WTC11 (cell line): ENCODE results near the gene USP21. TPM values are rescaled to one million over a fixed set of nuclear protein-coding genes. Genes with fewer than 3 reads are reported as not detected.

Experiments
- ATF1 ChIP-seq: sonication (generic); formaldehyde crosslinking; IDR thresholded peaks from 2 replicates; pipeline ENCODE4 v1.8.1; 2023; ENCODE audit warnings: mild to moderate bottlenecking, moderate library complexity, missing genetic modification reagents
- CREB1 ChIP-seq: sonication (generic); formaldehyde crosslinking; IDR thresholded peaks from 2 replicates; pipeline ENCODE4 v1.8.0; 2023; ENCODE audit warnings: mild to moderate bottlenecking, missing genetic modification reagents
- GTF2I ChIP-seq: fragments of 250-450 bp; sonication (Bioruptor Pico); conservative IDR thresholded peaks from 2 replicates; pipeline ENCODE4 v1.4.0; 2021; ENCODE audit warnings: mild to moderate bottlenecking
- HMGA2 ChIP-seq: fragments of 250-450 bp; sonication (Bioruptor Pico); IDR thresholded peaks from 2 replicates; pipeline ENCODE4 v1.4.0; 2021; ENCODE audit warnings: mild to moderate bottlenecking, moderate library complexity
- JUN ChIP-seq: sonication (generic); formaldehyde crosslinking; IDR thresholded peaks from 2 replicates; pipeline ENCODE4 v1.8.0; 2023; ENCODE audit warnings: mild to moderate bottlenecking, missing genetic modification reagents
- NFE2L1 ChIP-seq: sonication (generic); formaldehyde crosslinking; IDR thresholded peaks from 2 replicates; pipeline ENCODE4 v1.8.1; 2023; ENCODE audit warnings: missing genetic modification reagents
- NFYB ChIP-seq: sonication (generic); formaldehyde crosslinking; conservative IDR thresholded peaks from 2 replicates; pipeline ENCODE4 v1.8.0; 2022; ENCODE audit warnings: low read depth, missing genetic modification reagents
- OVOL2 ChIP-seq: fragments of 250-450 bp; sonication (Bioruptor Pico); IDR thresholded peaks from 2 replicates; pipeline ENCODE4 v1.9.0; 2021; ENCODE audit warnings: mild to moderate bottlenecking, borderline replicate concordance
- SOX15 ChIP-seq: fragments of 250-450 bp; sonication (Bioruptor Pico); IDR thresholded peaks from 2 replicates; pipeline ENCODE4 v1.9.0; 2021; ENCODE audit warnings: mild to moderate bottlenecking
- TEAD1 ChIP-seq: sonication (generic); formaldehyde crosslinking; IDR thresholded peaks from 2 replicates; pipeline ENCODE4 v1.8.0; 2022; ENCODE audit warnings: mild to moderate bottlenecking, missing genetic modification reagents
- ZNF263 ChIP-seq: sonication (generic); formaldehyde crosslinking; IDR thresholded peaks from 2 replicates; pipeline ENCODE4 v1.8.1; 2022; ENCODE audit warnings: low read depth, mild to moderate bottlenecking, moderate library complexity, missing genetic modification reagents
- total RNA-seq: library from RNA; stranded (reverse); gene quantifications from 3 replicates; pipeline ENCODE4 v1.2.3, GENCODE V29; 2021
- TF ChIP-seq, protein P1 (sequence below): sonication (generic); formaldehyde crosslinking; IDR thresholded peaks from 2 replicates; pipeline ENCODE4 v1.8.1; 2023; ENCODE audit warnings: mild to moderate bottlenecking, missing genetic modification reagents, borderline replicate concordance
- TF ChIP-seq, protein P2 (sequence below): sonication (generic); formaldehyde crosslinking; IDR thresholded peaks from 2 replicates; pipeline ENCODE4 v1.8.1; 2022; ENCODE audit warnings: low read depth, mild to moderate bottlenecking, moderate library complexity, missing genetic modification reagents, borderline replicate concordance
- TF ChIP-seq, protein P3 (sequence below): sonication (generic); formaldehyde crosslinking; IDR thresholded peaks from 2 replicates; pipeline ENCODE4 v1.8.0; 2023; ENCODE audit warnings: mild to moderate bottlenecking, missing genetic modification reagents
- TF ChIP-seq, protein P4 (sequence below): fragments of 250-450 bp; sonication (Bioruptor Pico); conservative IDR thresholded peaks from 2 replicates; pipeline ENCODE4 v1.9.0; 2021; ENCODE audit warnings: mild to moderate bottlenecking
- TF ChIP-seq, protein P5 (sequence below): fragments of 250-450 bp; sonication (Bioruptor Pico); IDR thresholded peaks from 2 replicates; pipeline ENCODE4 v1.9.0; 2021; ENCODE audit warnings: mild to moderate bottlenecking
- TF ChIP-seq, protein P6 (sequence below): sonication (generic); formaldehyde crosslinking; IDR thresholded peaks from 2 replicates; pipeline ENCODE4 v1.8.1; 2023; ENCODE audit warnings: mild to moderate bottlenecking, missing genetic modification reagents
- TF ChIP-seq, protein P7 (sequence below): sonication (generic); formaldehyde crosslinking; IDR thresholded peaks from 2 replicates; pipeline ENCODE4 v1.8.1; 2023; ENCODE audit warnings: mild to moderate bottlenecking, missing genetic modification reagents
- TF ChIP-seq, protein P8 (sequence below): sonication (generic); formaldehyde crosslinking; IDR thresholded peaks from 2 replicates; pipeline ENCODE4 v1.8.0; 2022; ENCODE audit warnings: mild to moderate bottlenecking, missing genetic modification reagents
- TF ChIP-seq, protein P9 (sequence below): fragments of 250-450 bp; sonication (Bioruptor Pico); IDR thresholded peaks from 2 replicates; pipeline ENCODE4 v1.9.0; 2021; ENCODE audit warnings: mild to moderate bottlenecking

Gene USP21
- total RNA-seq, 1 experiment from 2014 or later, result 30.8 TPM

DNA sequence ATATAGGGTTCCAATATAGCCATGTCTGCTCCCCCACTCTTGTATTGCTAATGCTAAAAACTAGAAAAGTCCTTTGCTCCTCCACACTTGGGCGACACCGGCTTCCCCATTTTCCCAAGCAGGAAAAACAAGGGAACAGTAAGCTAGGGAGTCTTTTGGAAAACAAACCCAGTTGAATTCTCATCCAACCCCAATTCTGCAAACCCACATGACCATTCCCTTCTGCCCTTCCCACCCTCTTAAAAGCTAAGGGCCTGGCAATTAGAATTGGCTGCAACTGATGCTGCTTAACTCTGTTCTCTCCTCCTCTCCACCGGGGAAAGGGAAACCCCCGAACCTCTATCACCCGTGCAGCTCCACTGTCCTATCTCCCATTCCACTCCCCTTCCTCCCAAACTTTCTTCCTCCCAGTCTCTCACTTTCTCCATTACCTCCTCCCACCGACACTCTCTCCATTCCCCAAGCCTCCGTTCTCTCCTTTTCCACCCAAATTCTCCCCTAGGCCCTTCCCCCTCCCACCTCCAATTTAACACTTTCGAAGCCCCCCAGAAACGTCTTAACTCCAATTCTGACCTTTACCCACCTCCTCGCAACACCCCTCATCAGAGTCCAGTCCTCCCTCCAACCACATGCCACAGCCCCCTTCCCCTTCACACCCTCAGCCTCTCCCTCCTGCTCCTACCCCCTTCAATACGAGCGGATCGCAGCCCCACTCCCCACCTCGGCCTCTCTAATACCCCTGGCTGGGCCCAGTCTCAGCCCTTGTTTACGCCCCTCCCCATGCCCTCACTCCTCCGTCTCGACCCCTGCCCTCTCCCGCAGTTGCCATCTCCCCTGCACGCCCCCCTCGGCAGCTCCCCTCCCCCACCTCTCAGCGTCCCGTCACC, 27.5 kb upstream of the USP21 start (continued):
- TF ChIP-seq, protein P1, sequence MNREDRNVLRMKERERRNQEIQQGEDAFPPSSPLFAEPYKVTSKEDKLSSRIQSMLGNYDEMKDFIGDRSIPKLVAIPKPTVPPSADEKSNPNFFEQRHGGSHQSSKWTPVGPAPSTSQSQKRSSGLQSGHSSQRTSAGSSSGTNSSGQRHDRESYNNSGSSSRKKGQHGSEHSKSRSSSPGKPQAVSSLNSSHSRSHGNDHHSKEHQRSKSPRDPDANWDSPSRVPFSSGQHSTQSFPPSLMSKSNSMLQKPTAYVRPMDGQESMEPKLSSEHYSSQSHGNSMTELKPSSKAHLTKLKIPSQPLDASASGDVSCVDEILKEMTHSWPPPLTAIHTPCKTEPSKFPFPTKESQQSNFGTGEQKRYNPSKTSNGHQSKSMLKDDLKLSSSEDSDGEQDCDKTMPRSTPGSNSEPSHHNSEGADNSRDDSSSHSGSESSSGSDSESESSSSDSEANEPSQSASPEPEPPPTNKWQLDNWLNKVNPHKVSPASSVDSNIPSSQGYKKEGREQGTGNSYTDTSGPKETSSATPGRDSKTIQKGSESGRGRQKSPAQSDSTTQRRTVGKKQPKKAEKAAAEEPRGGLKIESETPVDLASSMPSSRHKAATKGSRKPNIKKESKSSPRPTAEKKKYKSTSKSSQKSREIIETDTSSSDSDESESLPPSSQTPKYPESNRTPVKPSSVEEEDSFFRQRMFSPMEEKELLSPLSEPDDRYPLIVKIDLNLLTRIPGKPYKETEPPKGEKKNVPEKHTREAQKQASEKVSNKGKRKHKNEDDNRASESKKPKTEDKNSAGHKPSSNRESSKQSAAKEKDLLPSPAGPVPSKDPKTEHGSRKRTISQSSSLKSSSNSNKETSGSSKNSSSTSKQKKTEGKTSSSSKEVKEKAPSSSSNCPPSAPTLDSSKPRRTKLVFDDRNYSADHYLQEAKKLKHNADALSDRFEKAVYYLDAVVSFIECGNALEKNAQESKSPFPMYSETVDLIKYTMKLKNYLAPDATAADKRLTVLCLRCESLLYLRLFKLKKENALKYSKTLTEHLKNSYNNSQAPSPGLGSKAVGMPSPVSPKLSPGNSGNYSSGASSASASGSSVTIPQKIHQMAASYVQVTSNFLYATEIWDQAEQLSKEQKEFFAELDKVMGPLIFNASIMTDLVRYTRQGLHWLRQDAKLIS (CRISPR knock-in tag), result no peak
- TF ChIP-seq, protein P2, sequence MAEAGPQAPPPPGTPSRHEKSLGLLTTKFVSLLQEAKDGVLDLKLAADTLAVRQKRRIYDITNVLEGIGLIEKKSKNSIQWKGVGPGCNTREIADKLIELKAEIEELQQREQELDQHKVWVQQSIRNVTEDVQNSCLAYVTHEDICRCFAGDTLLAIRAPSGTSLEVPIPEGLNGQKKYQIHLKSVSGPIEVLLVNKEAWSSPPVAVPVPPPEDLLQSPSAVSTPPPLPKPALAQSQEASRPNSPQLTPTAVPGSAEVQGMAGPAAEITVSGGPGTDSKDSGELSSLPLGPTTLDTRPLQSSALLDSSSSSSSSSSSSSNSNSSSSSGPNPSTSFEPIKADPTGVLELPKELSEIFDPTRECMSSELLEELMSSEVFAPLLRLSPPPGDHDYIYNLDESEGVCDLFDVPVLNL (CRISPR knock-in tag), result no peak
- TF ChIP-seq, protein P3, sequence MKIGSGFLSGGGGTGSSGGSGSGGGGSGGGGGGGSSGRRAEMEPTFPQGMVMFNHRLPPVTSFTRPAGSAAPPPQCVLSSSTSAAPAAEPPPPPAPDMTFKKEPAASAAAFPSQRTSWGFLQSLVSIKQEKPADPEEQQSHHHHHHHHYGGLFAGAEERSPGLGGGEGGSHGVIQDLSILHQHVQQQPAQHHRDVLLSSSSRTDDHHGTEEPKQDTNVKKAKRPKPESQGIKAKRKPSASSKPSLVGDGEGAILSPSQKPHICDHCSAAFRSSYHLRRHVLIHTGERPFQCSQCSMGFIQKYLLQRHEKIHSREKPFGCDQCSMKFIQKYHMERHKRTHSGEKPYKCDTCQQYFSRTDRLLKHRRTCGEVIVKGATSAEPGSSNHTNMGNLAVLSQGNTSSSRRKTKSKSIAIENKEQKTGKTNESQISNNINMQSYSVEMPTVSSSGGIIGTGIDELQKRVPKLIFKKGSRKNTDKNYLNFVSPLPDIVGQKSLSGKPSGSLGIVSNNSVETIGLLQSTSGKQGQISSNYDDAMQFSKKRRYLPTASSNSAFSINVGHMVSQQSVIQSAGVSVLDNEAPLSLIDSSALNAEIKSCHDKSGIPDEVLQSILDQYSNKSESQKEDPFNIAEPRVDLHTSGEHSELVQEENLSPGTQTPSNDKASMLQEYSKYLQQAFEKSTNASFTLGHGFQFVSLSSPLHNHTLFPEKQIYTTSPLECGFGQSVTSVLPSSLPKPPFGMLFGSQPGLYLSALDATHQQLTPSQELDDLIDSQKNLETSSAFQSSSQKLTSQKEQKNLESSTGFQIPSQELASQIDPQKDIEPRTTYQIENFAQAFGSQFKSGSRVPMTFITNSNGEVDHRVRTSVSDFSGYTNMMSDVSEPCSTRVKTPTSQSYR (CRISPR knock-in tag), result 0 out of 2 replicates have a peak, but pooled peaks have one; percentile 25
- 0 out of 2 replicates have a peak, but pooled peaks have one; percentile 26 for TF ChIP-seq ZNF263 (CRISPR knock-in tag)
- TF ChIP-seq, protein P4, sequence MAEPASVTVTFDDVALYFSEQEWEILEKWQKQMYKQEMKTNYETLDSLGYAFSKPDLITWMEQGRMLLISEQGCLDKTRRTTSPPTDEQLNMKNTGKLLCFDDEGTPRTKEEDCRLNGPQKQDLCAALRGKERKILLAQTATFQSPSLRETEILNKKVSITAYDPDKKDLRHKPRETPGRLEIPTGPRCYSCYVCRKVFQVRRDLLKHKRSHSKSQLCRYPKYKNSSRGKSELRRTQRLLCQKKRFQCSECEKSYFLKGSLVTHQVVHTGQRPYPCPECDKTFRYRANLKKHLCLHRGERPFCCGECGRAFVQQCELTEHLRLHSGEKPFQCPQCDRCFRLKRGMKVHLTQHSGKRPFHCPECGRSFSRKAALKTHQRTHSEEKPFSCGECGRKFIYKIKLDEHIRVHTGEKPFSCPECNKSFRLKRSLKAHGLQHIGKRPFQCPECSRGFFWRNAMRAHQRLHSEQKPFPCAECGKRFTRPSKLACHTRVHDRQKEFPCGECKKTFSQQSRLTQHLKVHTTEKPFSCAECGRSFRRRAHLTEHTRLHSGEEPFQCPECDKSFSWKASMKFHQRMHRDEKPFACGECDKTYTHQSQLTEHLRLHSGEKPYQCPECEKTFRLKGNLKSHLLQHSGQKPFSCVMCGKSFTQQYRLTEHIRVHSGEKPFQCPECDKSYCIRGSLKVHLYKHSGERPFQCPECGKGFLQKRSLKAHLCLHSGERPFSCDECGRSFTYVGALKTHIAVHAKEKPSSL (CRISPR knock-in tag), result no peak
- TF ChIP-seq SOX15 (CRISPR knock-in tag), result no peak
- TF ChIP-seq, protein P5, sequence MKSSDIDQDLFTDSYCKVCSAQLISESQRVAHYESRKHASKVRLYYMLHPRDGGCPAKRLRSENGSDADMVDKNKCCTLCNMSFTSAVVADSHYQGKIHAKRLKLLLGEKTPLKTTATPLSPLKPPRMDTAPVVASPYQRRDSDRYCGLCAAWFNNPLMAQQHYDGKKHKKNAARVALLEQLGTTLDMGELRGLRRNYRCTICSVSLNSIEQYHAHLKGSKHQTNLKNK, result no peak
- peak; percentile 86 for TF ChIP-seq NFE2L1 (CRISPR knock-in tag)
- TF ChIP-seq GTF2I (CRISPR knock-in tag), result no peak
- no peak for TF ChIP-seq ATF1
- TF ChIP-seq, protein P6, sequence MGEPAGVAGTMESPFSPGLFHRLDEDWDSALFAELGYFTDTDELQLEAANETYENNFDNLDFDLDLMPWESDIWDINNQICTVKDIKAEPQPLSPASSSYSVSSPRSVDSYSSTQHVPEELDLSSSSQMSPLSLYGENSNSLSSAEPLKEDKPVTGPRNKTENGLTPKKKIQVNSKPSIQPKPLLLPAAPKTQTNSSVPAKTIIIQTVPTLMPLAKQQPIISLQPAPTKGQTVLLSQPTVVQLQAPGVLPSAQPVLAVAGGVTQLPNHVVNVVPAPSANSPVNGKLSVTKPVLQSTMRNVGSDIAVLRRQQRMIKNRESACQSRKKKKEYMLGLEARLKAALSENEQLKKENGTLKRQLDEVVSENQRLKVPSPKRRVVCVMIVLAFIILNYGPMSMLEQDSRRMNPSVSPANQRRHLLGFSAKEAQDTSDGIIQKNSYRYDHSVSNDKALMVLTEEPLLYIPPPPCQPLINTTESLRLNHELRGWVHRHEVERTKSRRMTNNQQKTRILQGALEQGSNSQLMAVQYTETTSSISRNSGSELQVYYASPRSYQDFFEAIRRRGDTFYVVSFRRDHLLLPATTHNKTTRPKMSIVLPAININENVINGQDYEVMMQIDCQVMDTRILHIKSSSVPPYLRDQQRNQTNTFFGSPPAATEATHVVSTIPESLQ (CRISPR knock-in tag), result no peak
- TF ChIP-seq CREB1 (CRISPR knock-in tag), result 0 out of 2 replicates have a peak, but pooled peaks have one; percentile 18
- peak; percentile 47; the same call in 1 of the 2 replicates for TF ChIP-seq TEAD1 (CRISPR knock-in tag)
- TF ChIP-seq, protein P7, sequence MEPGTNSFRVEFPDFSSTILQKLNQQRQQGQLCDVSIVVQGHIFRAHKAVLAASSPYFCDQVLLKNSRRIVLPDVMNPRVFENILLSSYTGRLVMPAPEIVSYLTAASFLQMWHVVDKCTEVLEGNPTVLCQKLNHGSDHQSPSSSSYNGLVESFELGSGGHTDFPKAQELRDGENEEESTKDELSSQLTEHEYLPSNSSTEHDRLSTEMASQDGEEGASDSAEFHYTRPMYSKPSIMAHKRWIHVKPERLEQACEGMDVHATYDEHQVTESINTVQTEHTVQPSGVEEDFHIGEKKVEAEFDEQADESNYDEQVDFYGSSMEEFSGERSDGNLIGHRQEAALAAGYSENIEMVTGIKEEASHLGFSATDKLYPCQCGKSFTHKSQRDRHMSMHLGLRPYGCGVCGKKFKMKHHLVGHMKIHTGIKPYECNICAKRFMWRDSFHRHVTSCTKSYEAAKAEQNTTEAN (CRISPR knock-in tag), result no peak
- no peak for TF ChIP-seq JUN (CRISPR knock-in tag)
- no peak for TF ChIP-seq NFYB (CRISPR knock-in tag)
- TF ChIP-seq, protein P8, sequence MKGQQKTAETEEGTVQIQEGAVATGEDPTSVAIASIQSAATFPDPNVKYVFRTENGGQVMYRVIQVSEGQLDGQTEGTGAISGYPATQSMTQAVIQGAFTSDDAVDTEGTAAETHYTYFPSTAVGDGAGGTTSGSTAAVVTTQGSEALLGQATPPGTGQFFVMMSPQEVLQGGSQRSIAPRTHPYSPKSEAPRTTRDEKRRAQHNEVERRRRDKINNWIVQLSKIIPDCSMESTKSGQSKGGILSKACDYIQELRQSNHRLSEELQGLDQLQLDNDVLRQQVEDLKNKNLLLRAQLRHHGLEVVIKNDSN (CRISPR knock-in tag), result no peak
- TF ChIP-seq, protein P9, sequence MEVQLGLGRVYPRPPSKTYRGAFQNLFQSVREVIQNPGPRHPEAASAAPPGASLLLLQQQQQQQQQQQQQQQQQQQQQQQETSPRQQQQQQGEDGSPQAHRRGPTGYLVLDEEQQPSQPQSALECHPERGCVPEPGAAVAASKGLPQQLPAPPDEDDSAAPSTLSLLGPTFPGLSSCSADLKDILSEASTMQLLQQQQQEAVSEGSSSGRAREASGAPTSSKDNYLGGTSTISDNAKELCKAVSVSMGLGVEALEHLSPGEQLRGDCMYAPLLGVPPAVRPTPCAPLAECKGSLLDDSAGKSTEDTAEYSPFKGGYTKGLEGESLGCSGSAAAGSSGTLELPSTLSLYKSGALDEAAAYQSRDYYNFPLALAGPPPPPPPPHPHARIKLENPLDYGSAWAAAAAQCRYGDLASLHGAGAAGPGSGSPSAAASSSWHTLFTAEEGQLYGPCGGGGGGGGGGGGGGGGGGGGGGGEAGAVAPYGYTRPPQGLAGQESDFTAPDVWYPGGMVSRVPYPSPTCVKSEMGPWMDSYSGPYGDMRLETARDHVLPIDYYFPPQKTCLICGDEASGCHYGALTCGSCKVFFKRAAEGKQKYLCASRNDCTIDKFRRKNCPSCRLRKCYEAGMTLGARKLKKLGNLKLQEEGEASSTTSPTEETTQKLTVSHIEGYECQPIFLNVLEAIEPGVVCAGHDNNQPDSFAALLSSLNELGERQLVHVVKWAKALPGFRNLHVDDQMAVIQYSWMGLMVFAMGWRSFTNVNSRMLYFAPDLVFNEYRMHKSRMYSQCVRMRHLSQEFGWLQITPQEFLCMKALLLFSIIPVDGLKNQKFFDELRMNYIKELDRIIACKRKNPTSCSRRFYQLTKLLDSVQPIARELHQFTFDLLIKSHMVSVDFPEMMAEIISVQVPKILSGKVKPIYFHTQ (CRISPR knock-in tag), result no peak
- no peak for TF ChIP-seq OVOL2 (CRISPR knock-in tag)
- TF ChIP-seq HMGA2 (CRISPR knock-in tag), result no peak
